HEK293 (cell line): Measurements from ENCODE around the gene ITGA3.

Experiments used
- CTCF ChIP-seq: fragments of 450-650 bp; formaldehyde crosslinking; IDR thresholded peaks from 2 replicates; pipeline ENCODE4 v1.5.1; 2016; ENCODE audit warnings: missing biosample characterization, missing genetic modification characterization
- REST ChIP-seq: fragments of 450-650 bp; formaldehyde crosslinking; IDR thresholded peaks from 2 replicates; pipeline ENCODE4 v1.5.1; 2016; ENCODE audit warnings: missing biosample characterization, missing genetic modification characterization
- YY1 ChIP-seq: fragments of 450-650 bp; formaldehyde crosslinking; IDR thresholded peaks from 2 replicates; pipeline ENCODE4 v1.5.1; 2018; ENCODE audit warnings: missing biosample characterization, missing genetic modification characterization
- ZNF10 ChIP-seq: fragments of 450-650 bp; formaldehyde crosslinking; IDR thresholded peaks from 2 replicates; pipeline ENCODE4 v1.5.1; 2017; ENCODE audit warnings: missing biosample characterization, missing genetic modification characterization
- ZNF362 ChIP-seq: fragments of 450-650 bp; formaldehyde crosslinking; IDR thresholded peaks from 2 replicates; pipeline ENCODE4 v1.5.1; 2016; ENCODE audit warnings: missing biosample characterization, missing genetic modification characterization

GRCh38 chr17:50088952-50089825 is 33.3 kb downstream of the ITGA3 start:
- TF ChIP-seq YY1 (tag by site-specific recombination), result no peak
- no peak for TF ChIP-seq CTCF (tag by site-specific recombination)
- TF ChIP-seq REST, result no peak
- no peak for TF ChIP-seq ZNF10 (tag by site-specific recombination)
- no peak for TF ChIP-seq ZNF362 (tag by site-specific recombination)
